ENCODE results near the gene HYAL1.

The HYAL1 gene, protein sequence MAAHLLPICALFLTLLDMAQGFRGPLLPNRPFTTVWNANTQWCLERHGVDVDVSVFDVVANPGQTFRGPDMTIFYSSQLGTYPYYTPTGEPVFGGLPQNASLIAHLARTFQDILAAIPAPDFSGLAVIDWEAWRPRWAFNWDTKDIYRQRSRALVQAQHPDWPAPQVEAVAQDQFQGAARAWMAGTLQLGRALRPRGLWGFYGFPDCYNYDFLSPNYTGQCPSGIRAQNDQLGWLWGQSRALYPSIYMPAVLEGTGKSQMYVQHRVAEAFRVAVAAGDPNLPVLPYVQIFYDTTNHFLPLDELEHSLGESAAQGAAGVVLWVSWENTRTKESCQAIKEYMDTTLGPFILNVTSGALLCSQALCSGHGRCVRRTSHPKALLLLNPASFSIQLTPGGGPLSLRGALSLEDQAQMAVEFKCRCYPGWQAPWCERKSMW

DNA sequence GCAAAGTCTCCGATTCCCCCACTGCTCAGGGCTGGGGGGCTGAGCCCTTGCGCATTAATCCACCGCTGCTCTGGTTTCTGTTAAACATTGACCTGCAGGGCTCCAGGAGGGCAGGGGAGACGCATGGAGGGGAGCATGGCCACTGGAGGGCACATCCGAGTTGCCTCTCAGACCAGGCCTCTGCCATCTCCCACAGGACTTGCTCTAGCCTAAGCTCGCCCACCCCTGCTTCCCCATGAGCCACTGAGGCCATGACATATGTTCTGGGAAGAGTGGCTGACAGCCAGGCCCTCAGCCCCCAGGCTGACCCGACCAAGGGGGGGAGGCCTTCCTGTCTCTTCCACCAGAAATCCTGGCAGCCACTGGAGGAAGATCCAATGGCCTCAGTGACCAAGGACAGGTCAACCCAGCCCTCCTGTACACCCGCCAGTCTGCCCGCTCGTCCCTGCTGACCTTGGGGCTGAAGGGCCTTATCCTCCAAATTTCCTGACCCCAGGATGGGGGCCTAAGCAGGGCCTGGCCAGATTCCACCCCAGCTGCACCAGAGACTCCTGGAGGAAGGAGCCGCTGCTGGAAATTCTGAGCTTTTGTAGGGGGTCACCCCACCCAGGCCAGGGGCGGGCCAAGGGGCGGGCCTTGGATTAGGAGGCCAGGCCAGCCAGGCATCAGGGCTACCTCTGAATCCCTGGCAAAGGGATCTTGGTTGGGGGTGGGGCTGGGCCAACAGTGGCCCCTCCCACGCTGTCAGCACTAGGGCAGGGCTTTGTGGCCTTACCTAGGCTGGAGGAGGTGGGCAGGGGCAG, at the start of gene HYAL1:
Gene HYAL1 (minus strand): TSS at position 562 of the 803 bp plus-strand sequence. CDS start 618 bp downstream, outside the sequence.
- TF ChIP-seq, protein P1, sequence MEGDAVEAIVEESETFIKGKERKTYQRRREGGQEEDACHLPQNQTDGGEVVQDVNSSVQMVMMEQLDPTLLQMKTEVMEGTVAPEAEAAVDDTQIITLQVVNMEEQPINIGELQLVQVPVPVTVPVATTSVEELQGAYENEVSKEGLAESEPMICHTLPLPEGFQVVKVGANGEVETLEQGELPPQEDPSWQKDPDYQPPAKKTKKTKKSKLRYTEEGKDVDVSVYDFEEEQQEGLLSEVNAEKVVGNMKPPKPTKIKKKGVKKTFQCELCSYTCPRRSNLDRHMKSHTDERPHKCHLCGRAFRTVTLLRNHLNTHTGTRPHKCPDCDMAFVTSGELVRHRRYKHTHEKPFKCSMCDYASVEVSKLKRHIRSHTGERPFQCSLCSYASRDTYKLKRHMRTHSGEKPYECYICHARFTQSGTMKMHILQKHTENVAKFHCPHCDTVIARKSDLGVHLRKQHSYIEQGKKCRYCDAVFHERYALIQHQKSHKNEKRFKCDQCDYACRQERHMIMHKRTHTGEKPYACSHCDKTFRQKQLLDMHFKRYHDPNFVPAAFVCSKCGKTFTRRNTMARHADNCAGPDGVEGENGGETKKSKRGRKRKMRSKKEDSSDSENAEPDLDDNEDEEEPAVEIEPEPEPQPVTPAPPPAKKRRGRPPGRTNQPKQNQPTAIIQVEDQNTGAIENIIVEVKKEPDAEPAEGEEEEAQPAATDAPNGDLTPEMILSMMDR (IDR thresholded peaks at IDR 0.05) = no peak; the same call in 1 of the 2 replicates

DNA sequence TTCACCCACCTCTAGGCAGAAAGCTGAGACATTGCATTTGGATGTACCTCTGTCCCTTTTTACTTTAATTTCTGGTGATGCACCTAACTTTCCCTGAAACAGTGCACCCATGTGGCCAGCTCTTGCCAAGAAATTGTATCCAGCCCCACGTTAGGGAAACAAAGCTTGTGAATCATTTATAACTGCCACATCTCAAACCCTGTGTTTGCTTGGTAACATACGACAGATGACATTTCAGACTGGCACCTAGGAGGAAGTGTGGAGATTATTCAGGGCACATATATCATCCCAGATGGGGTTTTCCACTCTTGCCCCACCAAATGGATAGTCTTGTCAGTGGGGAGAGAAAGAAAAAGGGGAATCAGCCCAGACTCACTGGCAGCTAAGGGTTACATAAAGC, 49.4 kb upstream of the HYAL1 start:
- TF ChIP-seq, protein P1 (IDR thresholded peaks at IDR 0.05) = peak; percentile 35; the same call in 1 of the 2 replicates

DNA sequence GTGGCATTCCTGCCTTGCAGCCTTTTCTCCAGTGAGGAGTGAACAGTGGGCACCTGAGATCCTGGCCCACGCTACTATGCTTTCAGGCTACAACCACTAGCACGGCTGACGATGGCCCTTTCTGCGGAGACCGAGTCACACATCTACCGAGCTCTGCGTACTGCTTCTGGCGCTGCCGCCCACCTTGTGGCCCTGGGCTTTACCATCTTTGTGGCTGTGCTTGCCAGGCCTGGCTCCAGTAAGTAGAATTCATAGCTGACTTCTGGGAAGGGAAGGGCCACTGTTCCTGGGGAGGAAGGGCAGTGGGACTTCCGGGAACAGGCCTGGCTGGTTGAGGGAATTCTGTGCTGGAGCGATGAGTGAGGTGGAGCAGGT, 47.9 kb upstream of the HYAL1 start:
- TF ChIP-seq, protein P1 (IDR thresholded peaks at IDR 0.05) = no peak

DNA sequence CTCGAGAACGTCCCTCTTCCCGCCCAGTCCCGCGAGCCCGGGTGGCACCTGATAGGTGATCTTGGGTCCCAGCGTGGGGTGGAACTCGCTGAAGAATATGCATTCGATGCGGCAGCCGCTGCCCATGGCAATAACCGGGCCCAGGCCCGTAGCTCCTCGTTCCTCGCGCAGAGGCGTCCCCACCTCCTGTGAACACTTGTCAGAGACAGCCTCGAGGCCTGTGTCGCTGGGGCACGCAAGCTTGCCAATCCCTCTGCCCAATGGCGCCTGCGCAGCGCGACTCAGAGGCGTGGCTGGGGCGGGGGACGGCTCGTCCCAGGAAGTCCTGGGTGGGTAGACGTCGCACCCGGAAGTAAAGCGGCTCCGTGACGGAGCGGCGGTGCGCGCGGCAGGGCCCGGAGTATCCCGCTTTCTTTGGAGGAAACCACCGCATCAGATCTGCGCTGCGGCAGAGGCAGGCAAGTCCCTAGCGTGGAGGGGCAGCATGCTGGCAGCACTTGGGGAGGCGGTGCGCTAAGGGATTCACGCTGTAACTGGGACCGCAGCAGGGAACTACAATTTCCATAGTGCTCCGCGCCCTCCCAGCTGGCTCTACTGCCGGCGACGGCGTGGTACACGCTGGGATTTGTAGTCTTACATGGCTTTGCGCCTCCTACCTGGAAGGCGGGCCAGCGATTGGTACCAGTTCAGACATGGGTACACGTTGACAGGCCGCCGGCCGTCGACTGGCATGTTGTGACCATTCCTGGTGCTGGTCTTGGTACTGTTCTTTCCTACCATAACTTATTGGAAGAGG, 47.4 kb upstream of the HYAL1 start, which contains the start of the genes CYB561D2 and NPRL2:
Gene CYB561D2 (plus strand): TSS at position 336 of the 796 bp plus-strand sequence. CDS start 572 bp downstream, outside the sequence.
Gene NPRL2 (minus strand): TSS at position 249 of the 796 bp plus-strand sequence. CDS start 123 bp downstream, at position 126.
- TF ChIP-seq, protein P1 (IDR thresholded peaks at IDR 0.05) = no peak

DNA sequence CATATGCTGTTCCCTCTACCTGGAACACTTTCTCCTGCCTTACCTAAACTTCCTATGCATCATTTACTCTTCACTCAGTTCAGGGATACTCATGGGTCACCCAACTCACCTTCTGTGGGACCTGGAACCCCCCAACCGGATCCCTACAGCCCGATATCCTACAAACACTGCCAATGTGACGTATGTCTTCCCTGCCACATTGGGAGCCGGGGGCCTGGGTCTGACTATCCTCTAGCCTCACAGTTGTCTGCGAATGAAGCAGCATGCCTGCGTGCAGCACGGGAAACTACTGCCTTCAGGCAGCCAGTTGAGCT, 46.8 kb upstream of the HYAL1 start:
- TF ChIP-seq, protein P1 (IDR thresholded peaks at IDR 0.05) = no peak

DNA sequence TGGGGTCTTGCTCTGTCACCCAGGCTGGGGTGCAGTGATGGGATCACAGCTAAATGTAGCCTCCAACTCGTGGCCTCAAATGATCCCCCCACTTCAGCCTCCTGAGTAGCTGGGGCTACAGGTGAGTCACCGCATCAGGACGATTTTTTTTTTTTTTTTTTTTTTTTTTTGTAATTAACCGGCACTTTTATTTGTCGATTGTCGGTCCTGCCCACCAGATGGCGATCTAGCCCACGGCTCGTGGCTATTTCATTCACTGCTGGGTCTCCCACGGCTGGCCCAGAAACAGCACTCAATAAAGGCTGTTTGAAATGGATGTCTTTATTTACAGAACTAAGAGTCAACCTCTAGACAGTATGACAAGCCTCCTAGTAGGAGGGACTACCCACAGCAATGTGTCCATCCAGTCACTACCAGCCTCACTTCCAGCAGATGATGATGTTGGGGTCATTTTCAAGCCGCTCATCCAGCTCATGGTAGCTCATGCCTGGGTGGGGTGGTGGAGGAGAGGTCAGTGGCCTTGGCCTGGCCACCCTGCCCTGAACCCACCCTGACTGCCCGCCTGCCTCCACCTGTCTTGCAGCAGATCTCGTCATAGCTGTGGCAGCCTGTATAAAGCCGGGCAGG, 43.9 kb upstream of the HYAL1 start:
- TF ChIP-seq, protein P1 (IDR thresholded peaks at IDR 0.05) = peak; percentile 62

Data from LNCAP (cell line).